Anterior cingulate cortex (tissue), 58 donors: ENCODE results near the gene RSAD1.
A peak's percentile ranks its signal among the peaks of the same experiment; 100 is the strongest.

ENCODE experiments used
- DNase-seq, 58 donors: peaks; one replicate each; lab custom pipeline; 2025; lab: John Stamatoyannopoulos, UW

RSAD1 gene

DNA sequence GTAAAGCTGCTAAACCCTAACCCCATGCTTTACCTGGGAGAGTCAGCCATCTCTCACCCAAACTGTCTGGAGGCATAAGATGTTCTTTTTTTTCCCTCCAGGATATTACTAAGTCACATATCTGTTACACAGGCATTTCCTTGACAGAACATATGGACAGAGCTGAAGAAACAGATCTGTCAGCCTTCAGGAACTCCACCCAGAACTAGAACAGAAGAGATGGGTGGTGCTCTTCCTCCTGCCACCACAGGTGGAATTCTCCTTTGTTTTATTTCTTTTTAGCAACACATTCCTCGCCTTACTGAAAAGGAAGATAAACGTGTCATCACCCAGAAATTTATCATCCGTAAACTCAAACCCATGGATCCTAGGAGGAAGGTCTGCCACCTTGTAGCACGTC is 38.4 kb downstream of the RSAD1 start:
- no peak for DNase-seq

DNA sequence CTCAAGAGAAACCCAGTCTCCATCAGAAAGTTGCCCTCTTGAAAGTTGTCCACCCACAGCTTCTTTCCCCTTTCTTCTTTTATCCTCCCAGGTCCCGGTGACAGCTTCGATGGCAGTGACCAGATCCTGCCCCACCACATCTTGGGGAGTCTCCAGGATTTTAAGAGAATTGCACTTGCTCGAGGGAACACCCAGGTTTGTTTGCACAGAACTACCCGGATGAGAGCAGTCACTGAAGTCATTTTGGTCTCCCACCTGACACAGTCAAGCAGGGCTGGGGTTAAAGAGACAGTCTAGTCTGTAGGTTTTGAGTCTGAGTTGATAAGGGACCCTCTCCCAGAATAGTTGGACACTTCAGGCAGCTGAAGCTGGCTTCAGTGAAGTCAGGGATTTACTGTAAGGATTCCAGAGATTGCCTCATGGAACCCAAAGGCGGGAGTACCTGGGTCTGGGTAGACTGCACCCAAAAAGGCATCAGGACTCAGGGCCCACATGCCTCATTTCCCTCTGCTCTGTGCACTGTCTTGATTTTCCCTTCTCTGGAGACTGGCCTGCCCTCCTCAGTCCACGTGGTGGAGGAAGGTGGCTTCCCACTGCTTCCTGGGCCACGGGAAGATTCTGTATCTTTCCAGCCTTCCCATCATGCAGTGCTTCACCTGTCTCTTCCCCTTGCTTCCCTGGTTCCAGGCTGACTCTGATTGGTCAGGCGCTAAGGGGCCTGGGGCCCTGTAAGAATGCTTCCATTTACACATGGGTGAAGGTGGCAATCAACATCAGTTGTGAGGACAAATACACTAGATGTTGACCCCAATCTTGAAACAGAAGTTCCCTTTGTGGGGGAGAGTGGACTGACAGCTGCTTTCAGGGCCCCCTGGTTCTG is 39.1 kb downstream of the RSAD1 start:
- no peak for DNase-seq

DNA sequence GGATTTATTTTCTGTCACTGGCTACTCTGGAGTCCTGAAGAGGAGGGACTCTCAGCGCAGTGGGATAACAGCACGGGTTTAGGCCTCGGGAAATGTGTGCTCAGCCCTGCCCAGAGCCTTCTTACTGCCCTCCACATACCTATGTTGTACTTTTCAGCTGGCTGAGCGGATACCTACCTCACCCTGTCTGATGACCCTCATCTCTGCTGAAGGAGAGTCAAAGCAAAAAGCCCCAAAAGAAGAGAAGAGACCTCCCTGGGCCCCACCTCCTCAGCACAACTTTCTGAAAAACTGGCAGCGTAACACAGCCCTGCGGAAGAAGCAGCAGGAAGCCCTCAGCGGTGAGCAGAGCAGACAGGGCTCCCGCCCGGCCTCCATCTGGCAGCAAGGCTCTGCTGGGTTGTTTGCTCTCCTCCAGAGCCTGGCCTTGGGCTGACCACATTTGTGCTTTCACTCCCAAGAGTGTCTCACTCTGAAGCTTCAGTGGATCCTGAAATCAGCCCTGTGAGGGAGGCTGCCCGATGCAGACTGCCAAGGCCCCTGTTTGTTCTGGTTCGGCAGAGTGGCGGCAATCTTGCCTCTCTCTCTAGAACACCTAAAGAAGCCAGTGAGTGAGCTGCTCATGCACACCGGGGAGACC is 39.8 kb downstream of the RSAD1 start:
- no peak for DNase-seq

DNA sequence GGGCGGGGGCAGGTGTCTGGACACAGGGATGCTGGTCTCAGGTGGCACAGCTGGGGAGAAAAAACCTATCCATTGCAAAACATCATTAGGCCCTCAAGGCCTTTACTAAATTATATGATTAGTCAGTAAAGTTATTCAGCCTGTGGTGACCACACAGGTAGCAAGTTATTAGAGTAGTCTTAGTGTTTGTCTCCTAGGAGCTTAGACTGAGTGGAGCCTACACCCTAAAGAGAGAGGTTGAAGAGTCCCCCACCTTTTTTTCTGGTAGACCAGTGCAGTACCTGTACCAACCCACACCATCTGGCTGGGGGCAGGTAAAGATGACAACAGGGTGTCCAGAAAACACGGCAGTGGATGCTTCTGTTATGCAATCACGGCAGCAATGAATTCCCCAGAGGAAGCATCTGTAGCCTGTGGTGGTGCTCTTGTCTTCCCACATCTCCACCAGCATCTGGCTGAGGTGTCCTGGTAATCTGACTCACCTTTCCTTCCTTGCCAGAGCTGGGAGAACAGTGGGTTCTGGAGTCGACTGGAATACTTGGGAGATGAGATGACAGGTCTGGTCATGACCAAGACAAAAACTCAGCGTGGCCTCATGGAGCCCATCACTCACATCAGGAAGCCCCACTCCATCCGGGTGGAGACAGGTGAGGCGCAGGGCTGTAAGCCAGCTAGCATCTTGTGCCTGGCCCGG is 40.6 kb downstream of the RSAD1 start:
- no peak for DNase-seq

DNA sequence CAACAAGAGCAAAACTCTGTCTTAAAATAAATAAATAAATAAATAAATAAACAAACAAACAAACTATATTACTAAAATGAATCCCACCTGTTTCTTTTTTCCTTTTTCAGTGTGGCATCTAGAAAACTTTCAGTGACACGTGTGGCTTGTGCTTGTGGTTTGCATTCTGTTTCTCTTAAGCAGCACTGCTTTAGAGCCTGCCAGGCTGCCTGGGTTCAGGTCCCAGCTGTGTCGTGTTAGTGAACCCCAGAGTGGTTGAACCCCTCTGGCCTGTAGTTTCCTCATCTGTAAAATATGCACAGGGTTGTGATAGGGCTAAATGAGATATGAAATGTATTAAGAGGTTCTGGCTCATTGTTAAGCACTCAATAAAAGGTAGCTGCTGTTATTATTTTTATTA is 41.8 kb downstream of the RSAD1 start:
- no peak for DNase-seq

DNA sequence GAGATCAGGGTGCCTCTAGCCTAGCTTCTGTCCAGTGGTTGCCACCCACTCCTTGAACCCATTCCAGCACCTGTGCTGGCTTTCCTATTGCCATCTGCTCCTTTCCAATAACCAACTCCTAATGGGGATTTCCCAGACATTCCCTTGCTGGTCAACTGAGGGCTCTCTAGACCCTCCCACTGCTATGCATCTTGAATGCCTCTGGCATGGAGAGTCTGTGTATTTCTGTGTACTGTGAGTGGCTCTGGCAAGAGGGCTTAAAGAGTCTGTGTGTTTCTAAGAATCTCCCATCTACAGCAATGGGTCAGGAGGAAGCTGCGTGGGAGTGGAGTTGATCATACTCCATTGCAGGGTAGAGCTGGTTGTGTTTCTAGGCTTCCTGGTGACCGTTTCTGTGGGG is 42.9 kb downstream of the RSAD1 start:
- no peak for DNase-seq

DNA sequence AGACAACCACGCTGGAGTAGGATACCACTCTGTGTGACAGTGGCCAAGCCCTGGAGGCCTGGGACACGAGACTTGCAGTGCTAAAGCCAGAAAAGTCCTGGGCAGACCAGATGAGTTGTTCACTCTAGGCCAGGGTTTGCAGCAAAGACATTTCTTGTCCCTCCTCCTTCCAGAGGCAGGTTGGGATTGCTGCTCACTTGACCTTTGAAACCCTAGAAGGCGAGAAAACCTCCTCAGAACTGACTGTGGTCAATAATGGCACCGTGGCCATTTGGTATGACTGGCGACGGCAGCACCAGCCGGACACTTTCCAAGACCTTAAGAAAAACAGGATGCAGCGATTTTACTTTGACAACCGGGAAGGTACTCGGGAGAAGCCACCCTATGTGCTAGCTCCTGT is 44.1 kb downstream of the RSAD1 start:
- DNase-seq, result no peak

DNA sequence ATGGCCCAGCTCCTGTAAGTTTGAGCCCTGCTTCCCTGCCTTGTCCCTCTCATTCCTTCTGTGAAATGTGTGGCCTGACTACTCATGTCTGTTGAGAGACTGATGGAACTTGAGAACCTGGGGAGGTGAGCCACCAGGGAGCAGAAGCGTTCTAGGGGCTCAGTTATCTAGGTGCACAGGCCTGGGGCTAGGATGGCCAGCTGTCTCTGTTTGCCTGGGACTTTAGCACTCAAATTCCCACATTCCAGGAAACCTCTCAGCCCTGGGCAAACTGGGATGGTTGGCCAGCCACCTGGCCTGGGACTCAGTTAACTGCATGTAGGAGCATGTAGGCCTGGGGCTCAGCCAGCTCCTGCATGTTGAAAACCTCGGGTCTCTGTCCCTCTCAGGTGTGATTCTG is 44.5 kb downstream of the RSAD1 start:
- DNase-seq, result no peak

DNA sequence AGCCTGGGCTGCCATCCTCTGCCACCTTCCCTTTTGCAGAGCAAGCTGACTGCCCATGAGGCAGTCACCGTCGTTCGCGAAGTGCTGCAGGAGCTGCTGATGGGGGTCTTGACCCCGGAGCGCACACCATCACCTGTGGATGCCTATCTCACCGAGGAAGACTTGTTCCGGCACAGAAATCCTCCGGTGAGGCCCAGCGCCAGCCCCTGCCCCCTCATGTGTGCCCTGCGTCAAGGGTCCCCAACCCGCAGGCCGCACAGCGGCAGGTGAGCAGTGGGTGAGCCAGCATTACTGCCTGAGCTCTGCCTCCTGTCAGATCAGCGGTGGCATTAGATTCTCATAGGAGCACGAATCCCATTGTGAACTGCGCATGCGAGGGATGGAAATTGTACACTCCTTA is 46.2 kb downstream of the RSAD1 start:
- no peak for DNase-seq

DNA sequence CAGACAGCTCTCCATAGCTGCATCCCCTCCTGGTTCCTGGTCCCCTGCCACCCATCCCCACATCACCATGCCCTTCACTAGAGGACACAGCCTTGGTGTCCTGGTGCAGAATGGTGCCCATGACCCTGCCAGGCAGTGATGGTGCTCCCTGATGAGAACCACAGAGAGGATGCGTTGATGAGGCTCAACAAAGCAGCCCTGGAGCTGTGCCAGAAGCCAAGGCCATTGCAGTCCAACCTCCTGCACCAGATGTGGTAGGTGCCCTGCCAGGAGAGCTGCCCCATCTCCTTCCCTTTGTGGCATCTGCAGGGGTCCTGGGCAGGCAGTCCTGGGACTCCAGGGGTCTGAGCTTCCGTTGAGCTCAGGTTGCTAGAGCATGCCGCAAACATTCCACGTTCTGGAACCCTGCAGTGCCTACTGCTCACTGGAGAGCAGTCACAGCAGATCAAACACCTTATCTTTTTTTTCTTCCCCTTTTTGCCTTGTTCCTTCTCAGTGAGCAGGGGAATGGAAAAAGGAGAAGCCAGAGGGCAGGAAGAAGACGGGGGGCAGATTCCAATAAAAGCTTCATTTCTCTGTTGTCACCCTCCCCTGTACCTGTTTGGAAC is 48.6 kb downstream of the RSAD1 start:
- DNase-seq, result no peak

DNA sequence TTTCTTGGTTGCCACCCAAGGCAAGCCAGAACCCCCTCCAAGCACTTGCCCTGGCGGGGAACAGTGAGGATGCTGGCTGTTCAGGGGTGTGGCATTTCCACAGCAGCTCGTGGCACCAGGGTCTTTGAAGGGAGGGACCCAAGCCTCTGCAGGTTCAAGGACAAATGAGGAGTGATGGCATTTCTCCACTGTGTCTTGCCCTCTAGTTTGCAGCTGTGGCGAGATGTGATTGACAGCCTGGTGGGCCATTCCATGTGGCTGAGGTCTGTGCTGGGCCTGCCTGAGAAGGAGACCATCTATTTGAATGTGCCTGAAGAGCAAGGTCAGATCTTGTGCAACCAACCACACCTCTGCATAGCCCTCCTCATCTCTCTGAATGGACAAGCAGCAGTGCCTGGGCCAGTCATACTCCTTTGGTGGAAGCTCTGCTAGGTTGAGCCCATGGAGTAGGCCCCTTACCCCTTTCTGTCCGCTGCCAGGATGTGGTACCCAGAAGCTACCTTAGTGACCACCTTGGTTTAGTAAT is 49.4 kb downstream of the RSAD1 start:
- DNase-seq, result no peak

DNA sequence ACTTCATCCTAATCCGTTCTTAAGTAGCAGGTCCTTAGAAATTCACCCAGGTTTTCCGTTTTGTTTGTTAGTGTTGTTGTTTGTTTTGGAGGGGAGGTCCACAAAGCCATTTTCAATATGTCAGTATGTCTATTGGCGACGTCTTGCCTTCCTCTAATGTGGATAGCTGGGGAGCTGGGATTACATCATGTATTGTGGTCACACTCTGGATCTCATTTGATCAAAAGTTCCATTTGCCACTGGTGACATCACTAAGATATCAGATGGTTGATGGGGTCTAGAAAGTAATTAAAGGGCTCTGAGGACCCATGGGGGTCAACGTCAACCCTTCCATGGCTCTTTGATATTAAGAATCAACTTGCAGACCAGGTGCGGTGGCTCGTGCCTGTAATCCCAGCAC is 51.2 kb downstream of the RSAD1 start:
- DNase-seq, result no peak

DNA sequence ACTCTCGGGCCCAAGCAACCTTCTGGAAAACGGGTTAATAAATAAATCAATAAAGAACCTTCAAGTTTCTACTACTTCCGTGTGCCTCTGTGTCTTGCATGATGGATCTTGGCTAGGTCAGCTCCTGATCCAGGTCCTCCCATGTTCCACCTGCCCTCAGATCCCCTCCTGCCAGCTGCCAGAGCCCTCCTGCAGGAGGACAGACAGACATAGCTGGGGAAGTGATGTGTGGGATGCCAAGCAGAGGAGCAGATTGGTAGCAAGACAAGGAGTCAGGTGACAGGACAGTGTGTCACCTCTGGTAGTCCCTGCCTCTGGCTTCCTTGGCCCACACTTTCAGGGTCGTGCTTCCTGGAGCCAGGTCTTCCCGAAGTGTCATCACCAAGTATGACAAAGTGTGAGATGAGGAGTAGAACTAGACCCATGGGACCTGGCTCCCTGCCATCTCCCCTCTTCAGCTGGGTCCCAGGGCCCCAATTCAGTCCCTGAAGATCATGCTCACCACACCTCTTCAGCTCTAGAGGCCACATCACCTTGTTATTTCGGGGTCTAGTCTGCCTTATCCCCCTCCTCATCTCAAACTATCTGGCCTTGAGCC is 52.9 kb downstream of the RSAD1 start:
- no peak for DNase-seq

DNA sequence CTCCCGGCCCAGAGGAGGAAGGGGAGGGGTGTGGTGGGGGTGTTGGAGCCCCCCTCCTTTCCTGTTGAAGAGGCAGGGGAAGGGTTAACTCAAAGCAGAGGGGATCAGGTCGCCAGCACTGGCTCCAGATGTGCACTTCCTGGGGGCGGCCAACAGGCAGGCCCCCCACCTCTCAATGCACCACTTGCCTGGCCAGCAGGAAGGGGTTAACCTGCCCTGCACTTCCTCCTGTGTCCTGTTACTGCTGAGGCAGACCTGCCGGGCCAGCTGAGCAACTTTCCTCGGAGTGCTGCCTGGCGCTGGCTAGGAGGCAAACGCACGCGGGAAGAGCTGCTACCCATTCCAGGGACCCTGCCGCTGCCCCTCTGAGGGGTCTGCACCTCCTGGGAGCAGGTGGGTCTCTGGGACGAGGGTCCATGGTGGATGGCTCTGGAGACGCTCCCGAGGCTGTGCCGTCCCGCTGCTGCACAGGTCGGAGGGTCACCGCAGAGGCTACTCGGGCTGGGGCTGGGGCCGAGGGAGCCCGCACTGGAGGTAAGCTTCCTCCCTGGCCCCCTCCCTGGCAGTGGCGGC is 53.9 kb downstream of the RSAD1 start, which contains the start of gene EPN3:
EPN3 (plus strand) TSS at position 284 of the 573 bp plus-strand sequence. CDS start 3,822 bp downstream, outside the sequence.
- no peak for DNase-seq

DNA sequence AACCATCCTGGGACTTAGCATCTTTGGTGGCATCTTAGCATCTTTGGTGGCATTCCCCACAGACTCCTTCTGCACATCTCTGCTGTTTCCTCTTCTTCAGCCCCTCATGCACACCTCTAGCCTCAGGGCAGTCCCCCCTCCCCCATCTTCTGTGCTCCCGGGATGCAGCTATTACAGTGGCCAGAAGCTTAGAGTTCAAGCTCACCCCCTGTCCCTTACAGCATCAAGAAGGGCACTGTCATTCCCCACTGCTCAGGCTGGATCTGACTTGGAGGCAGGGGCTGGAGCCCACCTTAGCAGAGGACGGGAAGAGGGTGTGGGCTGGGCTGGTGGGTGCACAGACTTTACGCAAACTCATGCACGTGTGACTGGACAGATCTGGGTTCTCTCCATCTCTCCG is 54.5 kb downstream of the RSAD1 start:
- no peak for DNase-seq

DNA sequence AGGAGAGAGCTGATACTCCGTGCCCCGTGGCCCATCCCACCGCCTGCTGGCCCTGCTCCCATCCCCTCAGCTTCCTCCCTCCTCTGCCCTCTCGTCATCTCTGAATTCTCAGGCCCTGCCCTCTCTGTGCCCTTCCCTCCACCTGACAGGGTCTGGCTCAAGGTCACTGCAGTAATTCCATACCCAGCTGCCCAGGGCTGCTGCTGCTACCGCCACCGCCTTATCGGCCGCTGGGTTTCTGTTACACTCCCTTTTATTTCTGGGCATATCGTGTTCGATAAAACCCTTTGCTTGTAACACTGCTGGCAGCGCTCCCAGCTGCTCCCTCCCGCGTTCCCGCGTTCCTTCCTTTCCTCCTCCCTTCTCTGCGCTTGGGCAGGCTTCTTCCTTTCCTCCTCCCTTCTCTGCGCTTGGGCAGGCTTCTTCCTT is 55.1 kb downstream of the RSAD1 start:
- peak in 27 of 58 donors; percentile 8 to 73 (median 37) for DNase-seq

DNA sequence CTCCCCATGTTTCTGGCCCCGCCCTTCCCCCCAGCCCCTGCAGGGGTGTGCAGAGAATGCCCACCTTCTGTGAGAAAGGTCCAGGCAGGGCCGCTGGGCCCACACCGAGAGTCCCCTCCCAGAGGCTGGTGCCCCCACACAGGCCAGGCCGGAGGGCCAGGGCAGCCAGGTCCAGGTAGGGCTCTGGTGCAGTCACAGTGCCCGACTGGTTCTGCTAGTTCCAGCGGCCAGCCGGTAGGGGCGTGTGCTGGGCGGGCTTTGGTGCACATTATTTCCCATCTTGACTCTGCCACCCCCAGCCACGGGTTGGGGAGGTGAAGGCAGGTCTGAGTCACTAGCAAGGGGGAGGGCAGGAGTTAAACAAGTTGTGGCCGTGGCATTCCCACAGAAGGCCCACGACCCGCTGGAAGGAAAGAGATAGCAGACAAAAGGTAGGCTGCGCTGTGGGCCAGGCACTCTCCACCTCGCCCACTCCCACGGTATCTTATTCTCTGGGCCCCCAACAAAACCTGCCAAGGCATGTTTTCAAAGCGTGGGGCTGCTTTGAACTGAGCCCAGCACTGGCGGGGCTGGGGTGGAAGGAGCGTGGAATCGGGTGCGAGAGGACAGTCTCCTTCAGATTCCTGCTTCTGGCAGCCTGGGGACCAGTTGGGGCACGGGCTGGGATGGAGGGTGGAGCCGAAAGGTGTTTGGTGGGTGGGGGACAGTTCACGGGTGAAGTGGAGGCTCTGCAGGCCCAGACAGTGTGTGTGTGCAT is 55.7 kb downstream of the RSAD1 start:
- DNase-seq, result no peak

DNA sequence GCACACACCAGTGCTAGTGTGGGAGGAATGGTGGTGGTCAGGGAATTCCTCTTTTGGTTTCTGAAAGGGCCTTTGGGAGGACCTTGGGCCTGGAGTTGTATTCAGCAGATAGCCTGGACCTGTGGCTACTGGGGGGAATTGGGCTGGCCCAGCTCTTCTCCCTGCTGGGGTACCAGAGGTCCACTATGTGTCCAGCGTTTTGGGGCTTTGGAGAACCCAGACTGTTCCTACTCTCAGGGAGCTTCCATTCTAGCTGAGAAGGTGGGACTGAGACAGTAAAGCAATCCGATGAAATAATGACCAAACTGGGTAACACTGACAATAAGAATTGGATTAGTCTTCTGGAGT is 56.3 kb downstream of the RSAD1 start:
- no peak for DNase-seq

DNA sequence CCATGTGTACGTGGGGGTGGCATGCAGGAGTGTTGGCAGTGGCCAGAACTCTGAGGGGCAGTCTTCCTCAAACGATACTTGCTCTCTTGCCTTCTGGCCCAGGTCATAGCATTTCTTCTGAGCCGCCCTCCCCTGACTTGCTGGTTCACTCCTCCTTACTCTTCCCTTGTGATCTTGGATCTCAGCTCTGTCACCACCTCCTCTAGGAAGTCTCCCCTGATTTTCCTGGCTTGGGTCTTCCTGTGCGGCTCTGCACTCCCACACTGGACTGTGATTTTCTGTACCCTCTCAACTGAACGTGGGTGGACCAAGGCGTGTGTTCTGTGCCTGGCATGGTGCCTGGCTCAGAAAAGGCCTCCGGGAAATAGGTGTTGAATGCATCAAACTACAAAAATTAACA is 56.7 kb downstream of the RSAD1 start:
- DNase-seq, result peak in 11 of 58 donors; percentile 6 to 41 (median 17)
